ENCODE measurements around the gene TTBK1.

TTBK1 gene

GRCh38 chr6:43215066-43215465 is 28.2 kb upstream of the TTBK1 start:
- Histone ChIP-seq H3K9me3 (ENCODE audit: control extremely low read depth in 1 of 5, control insufficient read depth in 4 of 5, insufficient read depth in 2 of 5, low read depth in 1 of 5, low read length in 4 of 5) (no peaks in the 10 kb centered on the region), H3K27ac (ENCODE audit: insufficient read depth in 1 of 2, low read depth in 1 of 2, low read length in 2 of 2, poor library complexity in 1 of 2, severe bottlenecking in 2 of 2) (no peak overlapping the region), H3K4me3 (ENCODE audit: control insufficient read depth in 1 of 7, extremely low read depth in 1 of 7, insufficient read depth in 4 of 7, low read depth in 2 of 7, low read length in 6 of 7) (no peak overlapping the region), H3K36me3 (ENCODE audit: control insufficient read depth in 4 of 4, insufficient read depth in 4 of 4, low read length in 3 of 4) (peaks cover 12 to 45% (median 24%) of the 10 kb centered on the region in 4 experiments), H3K27me3 (replicated peaks in 2 of 5; ENCODE audit: control insufficient read depth in 4 of 5, insufficient read depth in 5 of 5, low read length in 4 of 5) (no peaks in the 10 kb centered on the region), H3K4me1 (ENCODE audit: control extremely low read depth in 1 of 4, control insufficient read depth in 4 of 4, insufficient read depth in 4 of 4, low read length in 3 of 4) (no peaks in the 10 kb centered on the region)
- 97% methylated on average over 8 of the region's 8 CpGs for whole genome bisulfite sequencing (ENCODE audit: insufficient coverage)
- CTCF ChIA-PET = interaction anchor here (0.6 to 1.1 kb wide), 2 partner anchors 42 to 518 kb away, joined by 3 read pairs; no protein-coding TSS in a partner anchor
- POLR2A ChIA-PET = no interaction called here
- no peak for DNase-seq

DNA sequence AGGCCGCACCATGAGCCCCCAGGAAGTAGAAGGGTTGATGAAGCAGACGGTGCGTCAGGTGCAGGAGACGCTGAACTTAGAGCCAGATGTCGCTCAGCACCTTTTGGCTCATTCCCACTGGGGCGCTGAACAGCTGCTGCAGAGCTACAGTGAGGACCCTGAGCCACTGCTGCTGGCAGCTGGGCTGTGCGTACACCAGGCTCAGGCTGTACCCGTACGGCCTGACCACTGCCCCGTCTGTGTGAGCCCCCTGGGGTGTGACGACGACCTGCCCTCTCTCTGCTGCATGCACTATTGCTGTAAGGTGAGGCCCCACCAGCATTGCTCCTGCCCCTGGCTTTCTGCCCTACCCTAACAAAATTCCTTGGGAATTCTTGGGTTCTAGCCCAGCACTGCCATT is 27.1 kb upstream of the TTBK1 start:
- no peak overlapping the region for H3K27ac ChIP-seq (ENCODE audit: insufficient read depth in 1 of 2, low read depth in 1 of 2, low read length in 2 of 2, poor library complexity in 1 of 2, severe bottlenecking in 2 of 2)
- ChIA-PET CTCF (interaction anchor here (1.1 to 1.3 kb wide), 2 partner anchors 15 to 32 kb away, joined by 3 read pairs; no protein-coding TSS in a partner anchor), POLR2A (no interaction called here)
- no peak for DNase-seq
- no peaks in the 10 kb centered on the region for H3K4me1 ChIP-seq (ENCODE audit: control extremely low read depth in 1 of 4, control insufficient read depth in 4 of 4, insufficient read depth in 4 of 4, low read length in 3 of 4)
- no peaks in the 10 kb centered on the region for H3K27me3 ChIP-seq (replicated peaks in 2 of 5; ENCODE audit: control insufficient read depth in 4 of 5, insufficient read depth in 5 of 5, low read length in 4 of 5)
- WGBS (ENCODE audit: insufficient coverage) = 98% methylated on average over 12 of the region's 12 CpGs
- H3K4me3 ChIP-seq (ENCODE audit: control insufficient read depth in 1 of 7, extremely low read depth in 1 of 7, insufficient read depth in 4 of 7, low read depth in 2 of 7, low read length in 6 of 7) = no peak overlapping the region
- no peaks in the 10 kb centered on the region for H3K9me3 ChIP-seq (ENCODE audit: control extremely low read depth in 1 of 5, control insufficient read depth in 4 of 5, insufficient read depth in 2 of 5, low read depth in 1 of 5, low read length in 4 of 5)
- H3K36me3 ChIP-seq (ENCODE audit: control insufficient read depth in 4 of 4, insufficient read depth in 4 of 4, low read length in 3 of 4) = peaks cover 14 to 56% (median 33%) of the 10 kb centered on the region in 4 experiments

GRCh38 chr6:43217351-43217750 is 25.9 kb upstream of the TTBK1 start:
- H3K27ac ChIP-seq (ENCODE audit: insufficient read depth in 1 of 2, low read depth in 1 of 2, low read length in 2 of 2, poor library complexity in 1 of 2, severe bottlenecking in 2 of 2) = no peak overlapping the region
- 97% methylated on average over 3 of the region's 5 CpGs for WGBS (ENCODE audit: insufficient coverage)
- H3K4me3 ChIP-seq (ENCODE audit: control insufficient read depth in 1 of 7, extremely low read depth in 1 of 7, insufficient read depth in 4 of 7, low read depth in 2 of 7, low read length in 6 of 7) = no peak overlapping the region
- ChIA-PET POLR2A (interaction anchor here (0.5 kb wide), 1 partner anchor 25 kb away, joined by 3 read pairs; no protein-coding TSS in a partner anchor), CTCF (interaction anchor here (1.3 kb wide), 1 partner anchor 16 kb away, joined by 3 read pairs; no protein-coding TSS in a partner anchor)
- DNase-seq = no peak
- no peaks in the 10 kb centered on the region for H3K9me3 ChIP-seq (ENCODE audit: control extremely low read depth in 1 of 5, control insufficient read depth in 4 of 5, insufficient read depth in 2 of 5, low read depth in 1 of 5, low read length in 4 of 5)
- no peaks in the 10 kb centered on the region for H3K4me1 ChIP-seq (ENCODE audit: control extremely low read depth in 1 of 4, control insufficient read depth in 4 of 4, insufficient read depth in 4 of 4, low read length in 3 of 4)
- peaks cover 14 to 67% (median 37%) of the 10 kb centered on the region in 4 experiments for H3K36me3 ChIP-seq (ENCODE audit: control insufficient read depth in 4 of 4, insufficient read depth in 4 of 4, low read length in 3 of 4)
- H3K27me3 ChIP-seq (replicated peaks in 2 of 5; ENCODE audit: control insufficient read depth in 4 of 5, insufficient read depth in 5 of 5, low read length in 4 of 5) = no peaks in the 10 kb centered on the region

- WGBS (ENCODE audit: insufficient coverage) = 100% methylated on average over 3 of the region's 3 CpGs
- peaks cover 16 to 69% (median 41%) of the 10 kb centered on the region in 4 experiments for H3K36me3 ChIP-seq (ENCODE audit: control insufficient read depth in 4 of 4, insufficient read depth in 4 of 4, low read length in 3 of 4)
- no peaks in the 10 kb centered on the region for H3K9me3 ChIP-seq (ENCODE audit: control extremely low read depth in 1 of 5, control insufficient read depth in 4 of 5, insufficient read depth in 2 of 5, low read depth in 1 of 5, low read length in 4 of 5)
- ChIA-PET POLR2A (no interaction called here), CTCF (no interaction called here)
- no peaks in the 10 kb centered on the region for H3K27me3 ChIP-seq (replicated peaks in 2 of 5; ENCODE audit: control insufficient read depth in 4 of 5, insufficient read depth in 5 of 5, low read length in 4 of 5)
- H3K4me3 ChIP-seq (ENCODE audit: control insufficient read depth in 1 of 7, extremely low read depth in 1 of 7, insufficient read depth in 4 of 7, low read depth in 2 of 7, low read length in 6 of 7) = no peak overlapping the region
- H3K27ac ChIP-seq (ENCODE audit: insufficient read depth in 1 of 2, low read depth in 1 of 2, low read length in 2 of 2, poor library complexity in 1 of 2, severe bottlenecking in 2 of 2) = no peak overlapping the region
- H3K4me1 ChIP-seq (ENCODE audit: control extremely low read depth in 1 of 4, control insufficient read depth in 4 of 4, insufficient read depth in 4 of 4, low read length in 3 of 4) = peaks cover 0 to 6% (median 4%) of the 10 kb centered on the region in 4 experiments
- DNase-seq = no peak
These were observed 24.2 kb upstream of the TTBK1 start for GRCh38 chr6:43219119-43219518.

- POLR2A ChIA-PET = no interaction called here
- Histone ChIP-seq H3K27ac (ENCODE audit: insufficient read depth in 1 of 2, low read depth in 1 of 2, low read length in 2 of 2, poor library complexity in 1 of 2, severe bottlenecking in 2 of 2) (no peak overlapping the region), H3K36me3 (ENCODE audit: control insufficient read depth in 4 of 4, insufficient read depth in 4 of 4, low read length in 3 of 4) (peaks cover 16 to 68% (median 41%) of the 10 kb centered on the region in 4 experiments), H3K27me3 (replicated peaks in 2 of 5; ENCODE audit: control insufficient read depth in 4 of 5, insufficient read depth in 5 of 5, low read length in 4 of 5) (no peaks in the 10 kb centered on the region), H3K9me3 (ENCODE audit: control extremely low read depth in 1 of 5, control insufficient read depth in 4 of 5, insufficient read depth in 2 of 5, low read depth in 1 of 5, low read length in 4 of 5) (no peaks in the 10 kb centered on the region), H3K4me3 (ENCODE audit: control insufficient read depth in 1 of 7, extremely low read depth in 1 of 7, insufficient read depth in 4 of 7, low read depth in 2 of 7, low read length in 6 of 7) (no peak overlapping the region), H3K4me1 (ENCODE audit: control extremely low read depth in 1 of 4, control insufficient read depth in 4 of 4, insufficient read depth in 4 of 4, low read length in 3 of 4) (peaks cover 0 to 13% (median 11%) of the 10 kb centered on the region in 4 experiments)
- WGBS (ENCODE audit: insufficient coverage) = 98% methylated on average over 6 of the region's 7 CpGs
- DNase-seq = no peak
- CTCF ChIA-PET = interaction anchor here (1.5 to 1.8 kb wide), 2 partner anchors 10 to 14 kb away, joined by 3 to 8 read pairs; no protein-coding TSS in a partner anchor
These were observed 23.5 kb upstream of the TTBK1 start for GRCh38 chr6:43219814-43220213.

- no peak for DNase-seq
- Histone ChIP-seq H3K36me3 (ENCODE audit: control insufficient read depth in 4 of 4, insufficient read depth in 4 of 4, low read length in 3 of 4) (peaks cover 15 to 62% (median 38%) of the 10 kb centered on the region in 4 experiments), H3K27ac (ENCODE audit: insufficient read depth in 1 of 2, low read depth in 1 of 2, low read length in 2 of 2, poor library complexity in 1 of 2, severe bottlenecking in 2 of 2) (no peak overlapping the region), H3K4me1 (ENCODE audit: control extremely low read depth in 1 of 4, control insufficient read depth in 4 of 4, insufficient read depth in 4 of 4, low read length in 3 of 4) (peaks cover 0 to 16% (median 13%) of the 10 kb centered on the region in 4 experiments), H3K27me3 (replicated peaks in 2 of 5; ENCODE audit: control insufficient read depth in 4 of 5, insufficient read depth in 5 of 5, low read length in 4 of 5) (no peaks in the 10 kb centered on the region), H3K9me3 (ENCODE audit: control extremely low read depth in 1 of 5, control insufficient read depth in 4 of 5, insufficient read depth in 2 of 5, low read depth in 1 of 5, low read length in 4 of 5) (no peaks in the 10 kb centered on the region), H3K4me3 (ENCODE audit: control insufficient read depth in 1 of 7, extremely low read depth in 1 of 7, insufficient read depth in 4 of 7, low read depth in 2 of 7, low read length in 6 of 7) (no peak overlapping the region)
- WGBS (ENCODE audit: insufficient coverage) = 98% methylated on average over 16 of the region's 16 CpGs
- CTCF ChIA-PET = interaction anchor here (0.8 to 1.8 kb wide), 6 partner anchors 8 to 31 kb away, joined by 3 to 8 read pairs (median 4); partner anchors contain the start of gene DNPH1
- POLR2A ChIA-PET = no interaction called here
These were observed 22.8 kb upstream of the TTBK1 start for GRCh38 chr6:43220439-43220951.
